HepG2 (cell line): ENCODE results near the gene SOX13. TPM values are rescaled to one million over a fixed set of nuclear protein-coding genes. Genes with fewer than 3 reads are reported as not detected.

Experiments used
- FOXM1 ChIP-seq: sonication (generic); formaldehyde crosslinking; IDR thresholded peaks from 2 replicates; pipeline ENCODE4 v1.5.0; 2020; ENCODE audit warnings: missing genetic modification reagents
- HES4 ChIP-seq: sonication (generic); formaldehyde crosslinking; IDR thresholded peaks from 2 replicates; pipeline ENCODE4 v1.9.0; 2021; ENCODE audit warnings: mild to moderate bottlenecking, missing genetic modification reagents, borderline replicate concordance
- KLF15 ChIP-seq: sonication (generic); formaldehyde crosslinking; IDR thresholded peaks from 2 replicates; pipeline ENCODE4 v1.8.1; 2023; ENCODE audit warnings: borderline replicate concordance, mild to moderate bottlenecking, inconsistent platforms, missing genetic modification reagents, mixed read lengths
- KLF9 ChIP-seq: IDR thresholded peaks from 2 replicates; pipeline ENCODE4 v1.6.1; 2016; ENCODE audit warnings: low read depth
- SALL1 ChIP-seq: sonication (generic); formaldehyde crosslinking; IDR thresholded peaks from 2 replicates; pipeline ENCODE4 v1.8.0; 2022; ENCODE audit warnings: mild to moderate bottlenecking, missing genetic modification reagents
- TOE1 ChIP-seq: sonication (generic); formaldehyde crosslinking; IDR thresholded peaks from 2 replicates; pipeline ENCODE4 v1.4.0; 2020; ENCODE audit warnings: mild to moderate bottlenecking, missing genetic modification reagents
- WIZ ChIP-seq: sonication (generic); formaldehyde crosslinking; IDR thresholded peaks from 2 replicates; pipeline ENCODE4 v1.5.1; 2020; ENCODE audit warnings: mild to moderate bottlenecking, missing genetic modification reagents
- ZNF572 ChIP-seq: sonication (generic); formaldehyde crosslinking; IDR thresholded peaks from 2 replicates; pipeline ENCODE4 v1.5.1; 2020; ENCODE audit warnings: mild to moderate bottlenecking, missing genetic modification reagents
- ZNF850 ChIP-seq: sonication (generic); formaldehyde crosslinking; conservative IDR thresholded peaks from 2 replicates; pipeline ENCODE4 v1.9.0; 2021; ENCODE audit warnings: mild to moderate bottlenecking, missing genetic modification reagents
- ZSCAN21 ChIP-seq: sonication (generic); formaldehyde crosslinking; IDR thresholded peaks from 2 replicates; pipeline ENCODE4 v1.8.0; 2022; ENCODE audit warnings: mild to moderate bottlenecking, missing genetic modification reagents, moderate library complexity, borderline replicate concordance
- ZSCAN9 ChIP-seq: IDR thresholded peaks from 2 replicates; pipeline ENCODE4 v1.6.1; 2016; ENCODE audit warnings: borderline replicate concordance
- polyA plus RNA-seq, 8 experiments: library from polyadenylated mRNA; depleted of rRNA in 3 of 8; stranded (reverse) in 7 of 8; unstranded in 1 of 8; fragments of >200 nt; fragmentation: Illumina TruSeq in 4 of 8; extraction: Trizol in 4 of 8; gene quantifications; 2 replicates each; pipeline versions ENCODE4 v1.2.1 to v1.2.3, GENCODE V29; 2011 to 2016; ENCODE audit warnings: low read depth in 4 of 8, missing spikeins in 1 of 8, mixed read lengths in 1 of 8; ENCODE audit not compliant: insufficient read depth in 1 of 8
- total RNA-seq, 5 experiments: library from RNA; depleted of rRNA; stranded (reverse); fragments of >200 nt; fragmentation: Illumina TruSeq; extraction: Trizol; gene quantifications; 2 replicates each; pipeline ENCODE4 v1.2.3, GENCODE V29; 2016; ENCODE audit warnings: low read depth in 1 of 5
- TF ChIP-seq, protein P1 (sequence below): sonication (generic); formaldehyde crosslinking; IDR thresholded peaks from 2 replicates; pipeline ENCODE4 v1.8.0; 2022; ENCODE audit warnings: missing genetic modification reagents, mild to moderate bottlenecking, moderate library complexity, borderline replicate concordance
- TF ChIP-seq, protein P2 (sequence below): sonication (generic); formaldehyde crosslinking; IDR thresholded peaks from 2 replicates; pipeline ENCODE4 v1.5.1; 2020; ENCODE audit warnings: mild to moderate bottlenecking, missing genetic modification reagents, borderline replicate concordance
- TF ChIP-seq, protein P3 (sequence below): sonication (generic); formaldehyde crosslinking; IDR thresholded peaks from 2 replicates; pipeline ENCODE4 v1.4.0; 2020; ENCODE audit warnings: missing genetic modification reagents
- TF ChIP-seq, protein P4 (sequence below): sonication (generic); formaldehyde crosslinking; IDR thresholded peaks from 2 replicates; pipeline ENCODE4 v1.5.1; 2020; ENCODE audit warnings: mild to moderate bottlenecking, missing genetic modification reagents
- TF ChIP-seq, protein P5 (sequence below): sonication (generic); formaldehyde crosslinking; IDR thresholded peaks from 2 replicates; pipeline ENCODE4 v1.4.0; 2020; ENCODE audit warnings: mild to moderate bottlenecking, low read depth, missing genetic modification reagents

Gene SOX13
- total and polyA plus RNA-seq, 2 of the 13 experiments (the other 11 are each of a cell fraction or from before 2014, with no cell fraction given): 13.3 to 15.8 TPM

DNA sequence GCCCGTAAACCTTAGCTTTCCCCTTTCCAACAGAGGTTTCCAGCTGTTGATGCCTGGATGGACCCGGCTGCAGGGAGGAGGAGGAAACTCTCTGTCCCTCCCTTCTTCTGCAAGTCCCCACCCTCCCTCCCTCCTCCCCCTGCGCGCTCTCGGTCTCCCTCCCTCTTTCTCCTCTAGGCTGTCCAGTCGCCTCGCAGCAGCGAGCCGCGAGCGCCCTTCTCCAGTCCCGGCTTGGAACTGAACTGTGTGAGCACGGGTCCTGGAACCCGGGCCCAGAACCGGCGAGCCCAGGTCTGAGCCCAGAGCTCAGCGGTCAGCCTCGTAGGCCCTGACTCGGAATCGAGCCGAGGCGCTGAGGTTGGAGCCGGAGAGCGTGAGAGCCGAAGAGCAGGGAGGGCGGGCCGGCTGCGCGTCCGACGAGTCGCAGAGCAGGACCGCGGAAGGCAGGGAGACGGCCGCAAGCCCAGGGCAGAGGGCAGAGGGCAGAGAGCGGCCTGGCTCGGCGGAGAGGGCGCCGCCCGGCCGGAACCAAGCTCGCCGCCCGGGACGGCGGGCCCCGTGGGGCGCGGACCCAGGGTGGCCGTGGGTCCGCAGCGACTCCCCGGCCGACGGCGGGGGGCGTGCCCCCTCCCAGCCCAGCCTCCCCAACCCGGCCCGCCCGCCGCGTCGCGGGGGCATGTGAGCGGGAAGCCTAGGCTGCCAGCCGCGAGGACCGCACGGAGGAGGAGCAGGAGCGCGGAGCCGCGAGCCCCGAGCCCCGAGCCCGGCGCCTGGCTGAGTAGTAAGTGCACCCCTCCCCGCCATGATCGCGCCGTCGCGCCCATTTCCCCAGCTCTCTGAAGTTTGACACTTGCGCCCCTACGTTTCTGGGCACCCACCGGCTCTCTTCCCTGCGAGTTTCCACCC lies at the start of gene SOX13 (continued):
- TF ChIP-seq, protein P1, sequence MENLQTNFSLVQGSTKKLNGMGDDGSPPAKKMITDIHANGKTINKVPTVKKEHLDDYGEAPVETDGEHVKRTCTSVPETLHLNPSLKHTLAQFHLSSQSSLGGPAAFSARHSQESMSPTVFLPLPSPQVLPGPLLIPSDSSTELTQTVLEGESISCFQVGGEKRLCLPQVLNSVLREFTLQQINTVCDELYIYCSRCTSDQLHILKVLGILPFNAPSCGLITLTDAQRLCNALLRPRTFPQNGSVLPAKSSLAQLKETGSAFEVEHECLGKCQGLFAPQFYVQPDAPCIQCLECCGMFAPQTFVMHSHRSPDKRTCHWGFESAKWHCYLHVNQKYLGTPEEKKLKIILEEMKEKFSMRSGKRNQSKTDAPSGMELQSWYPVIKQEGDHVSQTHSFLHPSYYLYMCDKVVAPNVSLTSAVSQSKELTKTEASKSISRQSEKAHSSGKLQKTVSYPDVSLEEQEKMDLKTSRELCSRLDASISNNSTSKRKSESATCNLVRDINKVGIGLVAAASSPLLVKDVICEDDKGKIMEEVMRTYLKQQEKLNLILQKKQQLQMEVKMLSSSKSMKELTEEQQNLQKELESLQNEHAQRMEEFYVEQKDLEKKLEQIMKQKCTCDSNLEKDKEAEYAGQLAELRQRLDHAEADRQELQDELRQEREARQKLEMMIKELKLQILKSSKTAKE: peak; percentile 47; the same call in 1 of the 2 replicates
- TF ChIP-seq, protein P2, sequence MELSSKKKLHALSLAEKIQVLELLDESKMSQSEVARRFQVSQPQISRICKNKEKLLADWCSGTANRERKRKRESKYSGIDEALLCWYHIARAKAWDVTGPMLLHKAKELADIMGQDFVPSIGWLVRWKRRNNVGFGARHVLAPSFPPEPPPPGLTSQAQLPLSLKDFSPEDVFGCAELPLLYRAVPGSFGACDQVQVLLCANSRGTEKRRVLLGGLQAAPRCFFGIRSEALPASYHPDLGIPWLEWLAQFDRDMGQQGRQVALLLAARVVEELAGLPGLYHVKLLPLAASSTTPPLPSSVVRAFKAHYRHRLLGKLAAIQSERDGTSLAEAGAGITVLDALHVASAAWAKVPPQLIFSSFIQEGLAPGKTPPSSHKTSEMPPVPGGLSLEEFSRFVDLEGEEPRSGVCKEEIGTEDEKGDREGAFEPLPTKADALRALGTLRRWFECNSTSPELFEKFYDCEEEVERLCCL: no peak
- TF ChIP-seq WIZ (CRISPR knock-in tag) (no peak), KLF9 (CRISPR knock-in tag) (peak; percentile 51; the same call in 1 of the 2 replicates), ZNF850 (CRISPR knock-in tag) (no peak), KLF15 (CRISPR knock-in tag) (no peak; the same call in 1 of the 2 replicates), HES4 (CRISPR knock-in tag) (peak; percentile 32; the same call in 1 of the 2 replicates), ZSCAN9 (CRISPR knock-in tag) (peak; percentile 88), TOE1 (no peak), FOXM1 (CRISPR knock-in tag) (no peak), ZNF572 (CRISPR knock-in tag) (0 out of 2 replicates have a peak, but pooled peaks have one; percentile 77), SALL1 (CRISPR knock-in tag) (peak; percentile 70), ZSCAN21 (peak; percentile 32; the same call in 1 of the 2 replicates)
- TF ChIP-seq, protein P3, sequence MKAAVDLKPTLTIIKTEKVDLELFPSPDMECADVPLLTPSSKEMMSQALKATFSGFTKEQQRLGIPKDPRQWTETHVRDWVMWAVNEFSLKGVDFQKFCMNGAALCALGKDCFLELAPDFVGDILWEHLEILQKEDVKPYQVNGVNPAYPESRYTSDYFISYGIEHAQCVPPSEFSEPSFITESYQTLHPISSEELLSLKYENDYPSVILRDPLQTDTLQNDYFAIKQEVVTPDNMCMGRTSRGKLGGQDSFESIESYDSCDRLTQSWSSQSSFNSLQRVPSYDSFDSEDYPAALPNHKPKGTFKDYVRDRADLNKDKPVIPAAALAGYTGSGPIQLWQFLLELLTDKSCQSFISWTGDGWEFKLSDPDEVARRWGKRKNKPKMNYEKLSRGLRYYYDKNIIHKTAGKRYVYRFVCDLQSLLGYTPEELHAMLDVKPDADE (CRISPR knock-in tag): peak; percentile 45; the same call in 1 of the 2 replicates
- TF ChIP-seq, protein P4, sequence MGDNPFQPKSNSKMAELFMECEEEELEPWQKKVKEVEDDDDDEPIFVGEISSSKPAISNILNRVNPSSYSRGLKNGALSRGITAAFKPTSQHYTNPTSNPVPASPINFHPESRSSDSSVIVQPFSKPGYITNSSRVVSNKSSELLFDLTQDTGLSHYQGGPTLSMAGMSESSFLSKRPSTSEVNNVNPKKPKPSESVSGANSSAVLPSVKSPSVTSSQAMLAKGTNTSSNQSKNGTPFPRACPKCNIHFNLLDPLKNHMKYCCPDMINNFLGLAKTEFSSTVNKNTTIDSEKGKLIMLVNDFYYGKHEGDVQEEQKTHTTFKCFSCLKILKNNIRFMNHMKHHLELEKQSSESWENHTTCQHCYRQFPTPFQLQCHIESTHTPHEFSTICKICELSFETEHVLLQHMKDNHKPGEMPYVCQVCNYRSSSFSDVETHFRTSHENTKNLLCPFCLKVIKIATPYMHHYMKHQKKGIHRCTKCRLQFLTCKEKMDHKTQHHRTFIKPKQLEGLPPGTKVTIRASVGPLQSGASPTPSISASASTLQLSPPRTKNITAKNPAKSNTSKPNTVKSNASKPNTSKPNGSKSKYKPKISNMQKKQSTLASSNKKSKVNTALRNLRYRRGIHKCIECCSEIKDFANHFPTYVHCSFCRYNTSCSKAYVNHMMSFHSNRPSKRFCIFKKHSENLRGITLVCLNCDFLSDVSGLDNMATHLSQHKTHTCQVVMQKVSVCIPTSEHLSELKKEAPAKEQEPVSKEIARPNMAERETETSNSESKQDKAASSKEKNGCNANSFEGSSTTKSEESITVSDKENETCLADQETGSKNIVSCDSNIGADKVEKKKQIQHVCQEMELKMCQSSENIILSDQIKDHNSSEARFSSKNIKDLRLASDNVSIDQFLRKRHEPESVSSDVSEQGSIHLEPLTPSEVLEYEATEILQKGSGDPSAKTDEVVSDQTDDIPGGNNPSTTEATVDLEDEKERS (CRISPR knock-in tag): peak; percentile 19; the same call in 1 of the 2 replicates
- TF ChIP-seq, protein P5, sequence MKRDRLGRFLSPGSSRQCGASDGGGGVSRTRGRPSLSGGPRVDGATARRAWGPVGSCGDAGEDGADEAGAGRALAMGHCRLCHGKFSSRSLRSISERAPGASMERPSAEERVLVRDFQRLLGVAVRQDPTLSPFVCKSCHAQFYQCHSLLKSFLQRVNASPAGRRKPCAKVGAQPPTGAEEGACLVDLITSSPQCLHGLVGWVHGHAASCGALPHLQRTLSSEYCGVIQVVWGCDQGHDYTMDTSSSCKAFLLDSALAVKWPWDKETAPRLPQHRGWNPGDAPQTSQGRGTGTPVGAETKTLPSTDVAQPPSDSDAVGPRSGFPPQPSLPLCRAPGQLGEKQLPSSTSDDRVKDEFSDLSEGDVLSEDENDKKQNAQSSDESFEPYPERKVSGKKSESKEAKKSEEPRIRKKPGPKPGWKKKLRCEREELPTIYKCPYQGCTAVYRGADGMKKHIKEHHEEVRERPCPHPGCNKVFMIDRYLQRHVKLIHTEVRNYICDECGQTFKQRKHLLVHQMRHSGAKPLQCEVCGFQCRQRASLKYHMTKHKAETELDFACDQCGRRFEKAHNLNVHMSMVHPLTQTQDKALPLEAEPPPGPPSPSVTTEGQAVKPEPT: no peak
